ENCODE results near the gene CHRNA9. TPM values are rescaled to one million over a fixed set of nuclear protein-coding genes. Genes with fewer than 3 reads are reported as not detected.
"Not testable (repeated sequence)": the region's sequence is repeated elsewhere in the genome, so short reads cannot be mapped to it uniquely, and the experiment has no call there.

The CHRNA9 gene
- total RNA-seq: not detected
- long read RNA-seq: 0 reads

- DNase-seq (ENCODE audit: low spot score): no peak
These were observed at the start of gene CHRNA9 for GRCh38 chr4:40334591-40335524. CHRNA9 (plus strand) TSS chr4:40335333; CDS start chr4:40335468, 135 bp downstream.

DNA sequence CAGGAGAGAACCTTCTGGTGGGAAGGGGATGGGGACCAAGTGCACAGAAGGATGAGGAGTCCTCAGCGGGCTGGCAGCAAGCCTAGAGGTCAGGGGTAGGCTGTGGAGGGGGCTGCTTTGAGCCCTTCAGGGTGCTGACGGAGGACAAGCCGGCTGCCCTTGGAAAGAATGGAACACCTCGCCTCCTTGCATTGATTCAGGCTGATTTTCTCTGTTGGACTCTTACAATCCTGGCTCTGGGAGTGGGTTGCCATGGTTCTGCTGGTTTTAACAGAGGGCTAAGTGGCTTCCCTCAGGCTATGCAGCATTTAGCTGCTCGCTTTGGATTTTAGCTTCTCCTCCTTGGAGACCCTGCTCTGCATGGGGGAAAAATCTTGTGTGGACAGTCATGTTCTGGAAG lies 49.4 kb upstream of the CHRNA9 start:
- intact Hi-C loops (cut with DNase I): no loop called here
- no peak for DNase-seq (ENCODE audit: low spot score)

More at GRCh38 chr4:40334591-40335524, at the start of gene CHRNA9:
- intact Hi-C loops (cut with DNase I): no loop called here

DNA sequence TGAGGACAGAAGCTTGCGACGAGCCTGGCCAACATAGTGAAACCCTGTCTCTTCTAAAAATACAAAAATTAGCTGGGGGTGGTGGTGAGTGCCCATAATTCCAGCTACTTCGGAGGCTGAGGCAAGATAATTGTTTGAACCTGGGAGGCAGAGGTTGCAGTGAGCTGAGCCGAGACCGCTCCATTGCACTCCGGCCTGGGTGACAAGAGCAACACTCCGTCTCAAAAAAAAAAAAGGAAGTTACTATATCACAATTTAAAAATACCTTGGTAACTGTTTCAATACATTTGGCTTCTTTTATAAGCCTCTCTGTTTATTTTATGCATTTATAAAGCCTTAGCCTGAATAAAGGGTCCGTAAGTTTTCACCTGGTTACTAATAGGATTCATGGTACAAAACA lies 46.6 kb upstream of the CHRNA9 start:
- no peak for DNase-seq (ENCODE audit: low spot score)
- intact Hi-C loops (cut with DNase I): no loop called here

GRCh38 chr4:40289366-40290188 lies 45.6 kb upstream of the CHRNA9 start:
- DNase-seq (ENCODE audit: low spot score): no peak
- intact Hi-C loops (cut with DNase I): no loop called here

- intact Hi-C loops (cut with DNase I); DNase-seq (ENCODE audit: low spot score): not testable (repeated sequence)
These were observed 44.4 kb upstream of the CHRNA9 start for GRCh38 chr4:40290611-40291186.

- DNase-seq (ENCODE audit: low spot score): no peak
- intact Hi-C loops (cut with DNase I): no loop called here
These were observed 42.8 kb upstream of the CHRNA9 start for GRCh38 chr4:40292313-40292759.

- no peak for DNase-seq (ENCODE audit: low spot score)
- intact Hi-C loops (cut with DNase I): no loop called here
These were observed 40.8 kb upstream of the CHRNA9 start for GRCh38 chr4:40294339-40294738.

- DNase-seq (ENCODE audit: low spot score); intact Hi-C loops (cut with DNase I): not testable (repeated sequence)
These were observed 40.1 kb upstream of the CHRNA9 start for GRCh38 chr4:40295030-40295429.

DNA sequence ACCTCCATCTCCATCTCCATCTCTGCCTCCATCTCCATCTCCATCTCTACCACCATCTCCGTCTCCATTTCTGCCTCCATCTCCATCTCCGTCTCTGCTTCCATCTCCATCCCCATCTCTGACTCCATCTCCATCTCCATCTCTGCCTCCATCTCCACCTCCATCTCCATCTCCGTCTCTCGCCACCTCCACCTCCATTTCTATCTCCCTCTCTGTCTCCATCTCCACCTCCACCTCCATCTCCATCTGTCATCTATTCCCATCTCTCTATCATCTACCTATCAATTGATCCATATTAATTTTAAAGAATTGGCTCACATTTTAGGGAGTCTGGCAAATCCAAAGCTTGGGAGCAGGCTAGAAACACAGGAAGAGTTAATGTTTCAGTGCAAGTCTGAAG lies 39.6 kb upstream of the CHRNA9 start:
- no peak for DNase-seq (ENCODE audit: low spot score)
- intact Hi-C loops (cut with DNase I): no loop called here

- no peak for DNase-seq (ENCODE audit: low spot score)
- intact Hi-C loops (cut with DNase I): no loop called here
These were observed 36.0 kb upstream of the CHRNA9 start for GRCh38 chr4:40299126-40299525.

- intact Hi-C loops (cut with DNase I): no loop called here
- DNase-seq (ENCODE audit: low spot score): no peak
These were observed 35.3 kb upstream of the CHRNA9 start for GRCh38 chr4:40299811-40300292.

DNA sequence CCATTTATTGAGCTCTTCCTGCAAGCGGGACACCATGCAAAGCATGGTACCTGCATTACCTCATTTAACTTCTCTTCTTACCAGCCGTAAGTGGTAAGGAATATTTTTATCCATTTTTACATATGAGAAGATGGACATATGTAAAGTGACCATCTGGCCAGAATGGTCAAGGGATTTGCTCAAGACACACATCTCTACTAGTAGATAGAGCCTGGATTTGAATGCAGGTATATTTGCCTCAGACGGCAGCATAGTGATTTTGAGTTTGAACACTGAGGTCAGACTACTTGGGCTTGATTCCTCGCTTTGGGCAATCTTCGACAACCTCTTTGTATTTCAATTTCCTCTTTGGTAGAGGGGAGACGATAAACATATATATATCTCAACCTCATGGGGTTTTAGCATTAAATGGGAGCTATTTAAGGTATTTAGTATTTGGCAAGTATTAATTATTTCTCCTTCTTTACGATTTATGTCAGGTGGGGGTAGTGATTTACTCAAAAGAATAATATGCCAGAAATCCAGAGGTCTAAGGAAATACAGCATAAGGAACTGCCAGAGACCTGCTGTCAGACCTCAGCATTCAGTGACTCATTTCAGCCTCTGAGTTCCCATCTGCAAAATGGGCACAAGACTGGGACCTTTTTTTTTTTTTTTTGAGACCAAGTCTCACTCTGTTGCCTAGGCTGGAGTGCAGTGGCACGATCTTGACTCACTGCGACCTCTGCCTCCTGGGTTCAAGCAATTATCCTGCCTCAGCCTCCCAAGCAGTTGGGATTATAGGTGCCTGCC lies 34.6 kb upstream of the CHRNA9 start:
- intact Hi-C loops (cut with DNase I): no loop called here
- no peak for DNase-seq (ENCODE audit: low spot score)

GRCh38 chr4:40301603-40302002 lies 33.5 kb upstream of the CHRNA9 start:
- intact Hi-C loops (cut with DNase I): no loop called here

GRCh38 chr4:40303751-40304150 lies 31.4 kb upstream of the CHRNA9 start:
- DNase-seq (ENCODE audit: low spot score): no peak
- intact Hi-C loops (cut with DNase I): no loop called here

More at GRCh38 chr4:40301603-40302002, 33.5 kb upstream of the CHRNA9 start:
- DNase-seq (ENCODE audit: low spot score): no peak

GRCh38 chr4:40305328-40306170 lies 29.6 kb upstream of the CHRNA9 start:
- intact Hi-C loops (cut with DNase I): loop anchor here (5.0 kb wide), 2 partner anchors 153 to 248 kb away; partner anchors contain the start of gene N4BP2
- DNase-seq (ENCODE audit: low spot score): no peak

GRCh38 chr4:40306226-40306625 lies 28.9 kb upstream of the CHRNA9 start:
- intact Hi-C loops (cut with DNase I): loop anchor here (5.0 kb wide), 2 partner anchors 154 to 249 kb away; partner anchors contain the start of gene N4BP2
- no peak for DNase-seq (ENCODE audit: low spot score)

- intact Hi-C loops (cut with DNase I): loop anchor here (5.0 kb wide), 2 partner anchors 155 to 250 kb away; partner anchors contain the start of gene N4BP2
- DNase-seq (ENCODE audit: low spot score): no peak
These were observed 28.2 kb upstream of the CHRNA9 start for GRCh38 chr4:40306976-40307375.
